ENCODE measurements around the gene KCTD1.

The KCTD1 gene

GRCh38 chr18:26479681-26480079 is 68.7 kb downstream of the KCTD1 start:
- TF ChIP-seq TAF1 (IDR thresholded peaks at IDR 0.05; ENCODE audit: low read depth): no peak
- TF ChIP-seq USF1 (IDR thresholded peaks at IDR 0.05): peak; percentile 68
- peak; percentile 52; the same call in 1 of the 2 replicates for TF ChIP-seq NFIC (IDR thresholded peaks at IDR 0.05)
- TF ChIP-seq TCF12 (IDR thresholded peaks at IDR 0.05; ENCODE audit: low read depth): peak; percentile 65; the same call in 1 of the 2 replicates
- peak; percentile 42 for TF ChIP-seq MAX (IDR thresholded peaks at IDR 0.05)
- no peak for TF ChIP-seq RAD21 (IDR thresholded peaks at IDR 0.05; ENCODE audit: low read depth)
- TF ChIP-seq CEBPB (IDR thresholded peaks at IDR 0.05): no peak
- TF ChIP-seq YY1 (IDR thresholded peaks at IDR 0.05; ENCODE audit: low read depth): peak; percentile 71
- TF ChIP-seq EP300 (IDR thresholded peaks at IDR 0.05; ENCODE audit: borderline replicate concordance): peak; percentile 81
- TF ChIP-seq FOXM1 (IDR thresholded peaks at IDR 0.05; ENCODE audit: borderline replicate concordance, low read depth): no peak
- TF ChIP-seq TEAD4 (IDR thresholded peaks at IDR 0.05): peak; percentile 74

GRCh38 chr18:26479065-26479680 is 69.2 kb downstream of the KCTD1 start:
- peak; percentile 75; the same call in 1 of the 2 replicates for TF ChIP-seq ZBTB7A (IDR thresholded peaks at IDR 0.05; ENCODE audit: low read depth)
- no peak for TF ChIP-seq EP300 (IDR thresholded peaks at IDR 0.05; ENCODE audit: borderline replicate concordance)
- peak; percentile 6; the same call in 1 of the 2 replicates for TF ChIP-seq TAF1 (IDR thresholded peaks at IDR 0.05; ENCODE audit: low read depth)
- TF ChIP-seq NFIC (IDR thresholded peaks at IDR 0.05): 0 out of 2 replicates have a peak, but pooled peaks have one; percentile 9

GRCh38 chr18:26477828-26478466 is 70.4 kb downstream of the KCTD1 start:
- TF ChIP-seq EP300 (IDR thresholded peaks at IDR 0.05; ENCODE audit: borderline replicate concordance) (peak; percentile 98), TAF1 (IDR thresholded peaks at IDR 0.05; ENCODE audit: low read depth) (no peak), FOXM1 (IDR thresholded peaks at IDR 0.05; ENCODE audit: borderline replicate concordance, low read depth) (peak; percentile 99), CEBPB (IDR thresholded peaks at IDR 0.05) (peak; percentile 45), EGR1 (IDR thresholded peaks at IDR 0.05) (no peak), REST (IDR thresholded peaks at IDR 0.05; ENCODE audit: low read depth) (no peak), MAX (IDR thresholded peaks at IDR 0.05) (peak; percentile 42; the same call in 1 of the 2 replicates), YY1 (IDR thresholded peaks at IDR 0.05; ENCODE audit: low read depth) (no peak), TEAD4 (IDR thresholded peaks at IDR 0.05) (peak; percentile 93), TCF12 (IDR thresholded peaks at IDR 0.05; ENCODE audit: low read depth) (peak; percentile 97), USF1 (IDR thresholded peaks at IDR 0.05) (no peak), CREB1 (IDR thresholded peaks at IDR 0.05; ENCODE audit: low read depth) (no peak), NFIC (IDR thresholded peaks at IDR 0.05) (peak; percentile 86), RAD21 (IDR thresholded peaks at IDR 0.05; ENCODE audit: low read depth) (peak; percentile 12), ZBTB7A (IDR thresholded peaks at IDR 0.05; ENCODE audit: low read depth) (no peak)

GRCh38 chr18:26476697-26477096 is 71.7 kb downstream of the KCTD1 start:
- TF ChIP-seq ZBTB7A (IDR thresholded peaks at IDR 0.05; ENCODE audit: low read depth): no peak
- TF ChIP-seq CEBPB (IDR thresholded peaks at IDR 0.05): no peak
- no peak for TF ChIP-seq NFIC (IDR thresholded peaks at IDR 0.05)

GRCh38 chr18:26474542-26474941 is 73.8 kb downstream of the KCTD1 start:
- TF ChIP-seq FOXM1 (IDR thresholded peaks at IDR 0.05; ENCODE audit: borderline replicate concordance, low read depth) (no peak), EP300 (IDR thresholded peaks at IDR 0.05; ENCODE audit: borderline replicate concordance) (no peak), CEBPB (IDR thresholded peaks at IDR 0.05) (no peak), ZBTB7A (IDR thresholded peaks at IDR 0.05; ENCODE audit: low read depth) (no peak), REST (IDR thresholded peaks at IDR 0.05; ENCODE audit: low read depth) (no peak), TAF1 (IDR thresholded peaks at IDR 0.05; ENCODE audit: low read depth) (no peak), TEAD4 (IDR thresholded peaks at IDR 0.05) (no peak), CREB1 (IDR thresholded peaks at IDR 0.05; ENCODE audit: low read depth) (no peak)

GRCh38 chr18:26473672-26474071 is 74.7 kb downstream of the KCTD1 start:
- TF ChIP-seq FOXM1 (IDR thresholded peaks at IDR 0.05; ENCODE audit: borderline replicate concordance, low read depth) (no peak), EGR1 (IDR thresholded peaks at IDR 0.05) (no peak), ZBTB7A (IDR thresholded peaks at IDR 0.05; ENCODE audit: low read depth) (no peak), NFIC (IDR thresholded peaks at IDR 0.05) (no peak), RAD21 (IDR thresholded peaks at IDR 0.05; ENCODE audit: low read depth) (no peak), CREB1 (IDR thresholded peaks at IDR 0.05; ENCODE audit: low read depth) (no peak), REST (IDR thresholded peaks at IDR 0.05; ENCODE audit: low read depth) (no peak), YY1 (IDR thresholded peaks at IDR 0.05; ENCODE audit: low read depth) (no peak)
